Stimulated activated CD4-positive, alpha-beta T cell treated with anti-CD3 and anti-CD28 coated beads, Interleukin-12 subunit alpha, Interleukin-12 subunit beta, amount 100 ng/mL, for 24 hours (primary cell): ENCODE data around the gene FAM72D.
A peak's percentile ranks its signal among the peaks of the same experiment; 100 is the strongest.
"Not testable (repeated sequence)": the region's sequence is repeated elsewhere in the genome, so short reads cannot be mapped to it uniquely, and the experiment has no call there.

Experiments
- DNase-seq, 2 experiments: peaks; one replicate each; pipeline ENCODE4 v3.0.0-alpha.2; 2020; ENCODE audit warnings: low read depth in 2 of 2

FAM72D gene

GRCh38 chr1:145146308-145146707 lies 50.5 kb downstream of the FAM72D start:
- DNase-seq = not testable (repeated sequence)

GRCh38 chr1:145147172-145147571 lies 51.4 kb downstream of the FAM72D start:
- not testable (repeated sequence) for DNase-seq

GRCh38 chr1:145155421-145155820 lies 59.6 kb downstream of the FAM72D start:
- DNase-seq = not testable (repeated sequence)

GRCh38 chr1:145155873-145156272 lies 60.1 kb downstream of the FAM72D start:
- not testable (repeated sequence) for DNase-seq

- DNase-seq = peak; percentile 24 to 47
Measured at GRCh38 chr1:145156891-145157610, 61.3 kb downstream of the FAM72D start.

- DNase-seq = not testable (repeated sequence)
Measured at GRCh38 chr1:145157715-145158114, 61.9 kb downstream of the FAM72D start.

GRCh38 chr1:145161046-145161752 lies 65.4 kb downstream of the FAM72D start:
- not testable (repeated sequence) for DNase-seq
